Panc1 (cell line): ENCODE measurements around the gene EXOC7. TPM values are rescaled to one million over a fixed set of nuclear protein-coding genes. Genes with fewer than 3 reads are reported as not detected.

ENCODE experiments used
- ATAC-seq: fragments of 200-7000 bp; cut with Tn5 transposase; 2 replicates; pipeline ENCODE4 v1.9.1; 2020; ENCODE audit warnings: mild to moderate bottlenecking, moderate library complexity
- BruUV-seq: library from RNA; stranded (reverse); fragments of 400-500 nt; replicated peaks from 2 replicates; lab custom pipeline; 2021; lab: Mats Ljungman, UMichigan
- CTCF ChIA-PET: fragments of 300-600 bp; sonication (Branson Sonifier 250); formaldehyde crosslinking; loops from one replicate; lab custom pipeline; 2022; ENCODE audit warnings: antibody characterized with exemption; lab: Charles Lee
- POLR2A ChIA-PET: fragments of 300-600 bp; sonication (Branson Sonifier 250); formaldehyde crosslinking; loops from one replicate; lab custom pipeline; 2022; ENCODE audit warnings: antibody characterized with exemption; lab: Charles Lee
- DNase-seq: peaks from one replicate; pipeline ENCODE4 v3.0.0-alpha.2; 2010; ENCODE audit warnings: low read depth, low spot score
- H3K27ac ChIP-seq: 2 replicates; pipeline ENCODE4 v1.5.1; 2011; ENCODE audit warnings: mild to moderate bottlenecking, low read length, inconsistent platforms
- H3K27me3 ChIP-seq: fragments of 200-500 bp; sonication (Bioruptor generic); 2 replicates; pipeline ENCODE4 v1.6.0; 2014; ENCODE audit warnings: low read length, inconsistent platforms; ENCODE audit not compliant: control insufficient read depth, insufficient read depth
- H3K36me3 ChIP-seq: fragments of 200-500 bp; sonication (Bioruptor generic); 2 replicates; pipeline ENCODE4 v1.5.1; 2014; ENCODE audit warnings: inconsistent platforms, mild to moderate bottlenecking, low read length, moderate library complexity; ENCODE audit not compliant: control insufficient read depth, insufficient read depth
- H3K4me1 ChIP-seq: 2 replicates; pipeline ENCODE4 v1.5.1; 2011; ENCODE audit warnings: inconsistent platforms, mild to moderate bottlenecking, low read length, moderate library complexity; ENCODE audit not compliant: control insufficient read depth, insufficient read depth
- H3K4me3 ChIP-seq, 2 experiments: 2 replicates each; pipeline ENCODE4 v1.5.1; 2011 to 2012; ENCODE audit warnings: low read depth in 2 of 2, low read length in 2 of 2, mild to moderate bottlenecking in 2 of 2, inconsistent platforms in 1 of 2, moderate library complexity in 1 of 2
- H3K9me3 ChIP-seq: fragments of 200-500 bp; sonication (Bioruptor generic); 2 replicates; pipeline ENCODE4 v1.5.1; 2014; ENCODE audit warnings: low read depth, mild to moderate bottlenecking, inconsistent platforms, low read length, moderate library complexity; ENCODE audit not compliant: control insufficient read depth, insufficient read depth
- CTCF ChIP-seq: fragments of 450-650 bp; IDR thresholded peaks from 2 replicates; pipeline ENCODE4 v1.5.1; 2017; ENCODE audit warnings: mild to moderate bottlenecking
- POLR2AphosphoS5 ChIP-seq: IDR thresholded peaks from 2 replicates; pipeline ENCODE4 v1.6.1; 2012; ENCODE audit warnings: mild to moderate bottlenecking, low read depth, low read length, moderate library complexity
- SIN3A ChIP-seq: IDR thresholded peaks from 2 replicates; pipeline ENCODE4 v1.6.1; 2012; ENCODE audit warnings: low read depth, mild to moderate bottlenecking, low read length, moderate library complexity, borderline replicate concordance; ENCODE audit not compliant: insufficient read depth
- TCF7L2 ChIP-seq: IDR thresholded peaks from 2 replicates; pipeline ENCODE4 v1.6.1; 2011; ENCODE audit warnings: mild to moderate bottlenecking, low read depth, low read length, inconsistent platforms
- in situ Hi-C: cut with HindIII; loops from 2 replicates; pipeline ENCODE4 v1.10.0; 2016; ENCODE audit warnings: low sequenced_read_pairs, low pct_unique_long_range_greater_than_20kb
- intact Hi-C: fragments of 100-400 bp; cut with micrococcal nuclease; formaldehyde crosslinking; loops from one replicate; pipeline ENCODE4 v1.10.0; 2022; ENCODE audit not compliant: unreplicated experiment
- total RNA-seq: library from RNA; stranded (reverse); gene quantifications from one replicate; pipeline ENCODE4 v1.2.1, GENCODE V29; 2021; ENCODE audit not compliant: unreplicated experiment
- TF ChIP-seq, protein P1 (sequence below), 2 experiments: IDR thresholded peaks; 2 replicates each; pipeline ENCODE4 v1.6.1; 2011 to 2012; ENCODE audit warnings: low read depth in 2 of 2, control low read depth in 1 of 2, low read length in 1 of 2, mild to moderate bottlenecking in 1 of 2, moderate library complexity in 1 of 2; ENCODE audit not compliant: insufficient read depth in 1 of 2

EXOC7 gene
- total RNA-seq, 1 experiment from 2014 or later, result 190 TPM

DNA sequence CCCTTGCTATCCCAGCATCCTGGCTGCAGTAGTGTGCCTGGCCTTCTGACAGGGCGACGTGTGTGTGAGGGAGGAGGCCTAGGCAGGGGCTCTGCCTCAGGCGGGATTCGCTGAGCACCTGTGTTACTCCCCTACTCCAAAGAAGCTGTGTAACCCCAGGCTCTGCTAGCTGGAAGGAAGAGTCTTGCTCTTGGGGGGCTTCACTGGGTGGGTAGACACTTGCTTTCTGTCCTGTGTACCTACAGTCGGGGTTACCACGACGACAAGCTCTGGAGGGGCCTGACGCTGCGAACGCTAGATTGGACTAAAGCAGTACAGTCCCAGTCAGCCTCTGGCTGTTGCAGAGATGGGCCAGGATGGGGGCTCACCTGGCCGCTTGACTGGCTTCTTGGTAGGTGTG lies 9.5 kb downstream of the EXOC7 start:
- Histone ChIP-seq H3K27me3 (no peaks in the 10 kb centered on the region), H3K4me1 (no peaks in the 10 kb centered on the region), H3K27ac (no peak overlapping the region), H3K4me3 (no peak overlapping the region), H3K9me3 (no peaks in the 10 kb centered on the region), H3K36me3 (no peaks in the 10 kb centered on the region)
- BruUV-seq, result no TSS peak
- TF ChIP-seq SIN3A, result no peak
- TF ChIP-seq TCF7L2, result no peak
- no peak for TF ChIP-seq POLR2AphosphoS5
- TF ChIP-seq CTCF, result no peak
- TF ChIP-seq, protein P1, sequence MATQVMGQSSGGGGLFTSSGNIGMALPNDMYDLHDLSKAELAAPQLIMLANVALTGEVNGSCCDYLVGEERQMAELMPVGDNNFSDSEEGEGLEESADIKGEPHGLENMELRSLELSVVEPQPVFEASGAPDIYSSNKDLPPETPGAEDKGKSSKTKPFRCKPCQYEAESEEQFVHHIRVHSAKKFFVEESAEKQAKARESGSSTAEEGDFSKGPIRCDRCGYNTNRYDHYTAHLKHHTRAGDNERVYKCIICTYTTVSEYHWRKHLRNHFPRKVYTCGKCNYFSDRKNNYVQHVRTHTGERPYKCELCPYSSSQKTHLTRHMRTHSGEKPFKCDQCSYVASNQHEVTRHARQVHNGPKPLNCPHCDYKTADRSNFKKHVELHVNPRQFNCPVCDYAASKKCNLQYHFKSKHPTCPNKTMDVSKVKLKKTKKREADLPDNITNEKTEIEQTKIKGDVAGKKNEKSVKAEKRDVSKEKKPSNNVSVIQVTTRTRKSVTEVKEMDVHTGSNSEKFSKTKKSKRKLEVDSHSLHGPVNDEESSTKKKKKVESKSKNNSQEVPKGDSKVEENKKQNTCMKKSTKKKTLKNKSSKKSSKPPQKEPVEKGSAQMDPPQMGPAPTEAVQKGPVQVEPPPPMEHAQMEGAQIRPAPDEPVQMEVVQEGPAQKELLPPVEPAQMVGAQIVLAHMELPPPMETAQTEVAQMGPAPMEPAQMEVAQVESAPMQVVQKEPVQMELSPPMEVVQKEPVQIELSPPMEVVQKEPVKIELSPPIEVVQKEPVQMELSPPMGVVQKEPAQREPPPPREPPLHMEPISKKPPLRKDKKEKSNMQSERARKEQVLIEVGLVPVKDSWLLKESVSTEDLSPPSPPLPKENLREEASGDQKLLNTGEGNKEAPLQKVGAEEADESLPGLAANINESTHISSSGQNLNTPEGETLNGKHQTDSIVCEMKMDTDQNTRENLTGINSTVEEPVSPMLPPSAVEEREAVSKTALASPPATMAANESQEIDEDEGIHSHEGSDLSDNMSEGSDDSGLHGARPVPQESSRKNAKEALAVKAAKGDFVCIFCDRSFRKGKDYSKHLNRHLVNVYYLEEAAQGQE (IDR thresholded peaks at IDR 0.05; ENCODE audit: insufficient read depth in 1 of 2, low read depth in 2 of 2, low read length in 1 of 2), result no peak
- in situ Hi-C loops (no loop called here), intact Hi-C loops (no loop called here)
- no peak for ATAC-seq
- ChIA-PET POLR2A (interaction anchor here (0.5 kb wide), 1 partner anchor 25 kb away, joined by 4 read pairs; no protein-coding TSS in a partner anchor), CTCF (interaction anchor here (0.6 kb wide), 1 partner anchor 364 kb away, joined by 5 read pairs; no protein-coding TSS in a partner anchor)
- DNase-seq, result no peak

DNA sequence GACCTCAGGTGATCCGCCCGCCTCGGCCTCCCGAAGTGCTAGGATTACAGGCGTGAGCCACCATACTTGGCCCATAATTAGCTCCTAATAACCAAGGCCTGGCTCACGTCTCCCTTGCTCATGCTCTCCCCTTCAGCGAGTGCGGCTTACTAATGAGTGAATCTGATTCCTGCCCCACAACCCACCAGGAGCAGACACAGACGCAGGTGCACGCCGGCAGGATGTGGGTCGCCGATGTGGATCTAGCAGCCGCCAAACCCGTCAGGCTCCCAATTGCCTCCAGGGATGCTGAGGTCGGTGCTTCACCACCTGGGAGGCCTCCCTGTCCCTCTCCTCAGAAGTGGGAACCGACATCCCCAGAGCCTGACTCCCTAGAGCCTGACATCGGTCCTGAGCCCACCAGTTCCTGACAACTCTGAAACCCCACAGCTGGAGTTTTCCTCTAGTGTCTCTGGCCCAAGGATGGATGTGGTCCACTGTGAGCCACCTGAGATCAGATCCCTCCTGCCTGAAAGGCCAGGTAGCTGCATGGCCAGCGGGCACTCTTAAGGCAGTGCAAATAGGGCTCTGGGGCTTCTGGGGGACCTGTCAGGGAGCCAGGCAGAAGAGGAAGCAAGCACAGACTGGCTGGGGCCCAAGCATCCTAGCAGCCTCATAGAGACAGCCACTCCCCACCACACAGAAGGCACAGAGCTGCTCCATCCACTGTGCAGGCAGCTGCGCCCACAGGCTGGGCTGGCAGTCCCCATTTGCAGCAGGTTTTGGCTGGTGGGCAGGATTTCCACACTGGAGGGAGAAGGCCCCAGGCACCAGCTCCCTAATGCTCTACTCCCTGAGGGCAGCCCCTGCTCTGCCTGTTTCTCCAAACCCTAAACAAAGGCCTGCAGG lies 10.8 kb downstream of the EXOC7 start:
- DNase-seq, result no peak
- Histone ChIP-seq H3K36me3 (no peaks in the 10 kb centered on the region), H3K4me3 (no peak overlapping the region), H3K4me1 (no peaks in the 10 kb centered on the region), H3K27ac (no peak overlapping the region), H3K9me3 (no peaks in the 10 kb centered on the region), H3K27me3 (no peaks in the 10 kb centered on the region)
- no peak; the same call in 1 of the 2 replicates for ATAC-seq
- in situ Hi-C loops, result no loop called here
- TF ChIP-seq POLR2AphosphoS5, result no peak
- no TSS peak for BruUV-seq
- intact Hi-C loops, result no loop called here
- CTCF ChIA-PET, result interaction anchor here (0.6 to 0.7 kb wide), 2 partner anchors 31 to 59 kb away, joined by 4 to 16 read pairs; no protein-coding TSS in a partner anchor
- POLR2A ChIA-PET, result no interaction called here
